Chondrocyte (in vitro differentiated cells): Measurements from ENCODE around the gene GRN. TPM values are rescaled to one million over a fixed set of nuclear protein-coding genes. Genes with fewer than 3 reads are reported as not detected.

Source experiments
- DNase-seq: peaks from one replicate; pipeline ENCODE4 v3.0.0; 2021; ENCODE audit warnings: mixed read lengths, low spot score
- H3K27ac Mint-ChIP-seq: one replicate; pipeline ENCODE4 v1.8.0; 2021; ENCODE audit warnings: mild to moderate bottlenecking, moderate library complexity, mixed read lengths; ENCODE audit not compliant: unreplicated experiment
- H3K27me3 Mint-ChIP-seq: 2 replicates; pipeline ENCODE4 v1.8.0; 2021; ENCODE audit warnings: low read depth, mixed read lengths
- H3K36me3 Mint-ChIP-seq: 2 replicates; pipeline ENCODE4 v1.8.0; 2021; ENCODE audit warnings: low read depth, mixed read lengths
- H3K4me1 Mint-ChIP-seq: 2 replicates; pipeline ENCODE4 v1.8.0; 2021; ENCODE audit warnings: low read depth, mild to moderate bottlenecking, mixed read lengths
- H3K4me3 Mint-ChIP-seq: one replicate; pipeline ENCODE4 v1.8.0; 2021; ENCODE audit warnings: mild to moderate bottlenecking, moderate library complexity, mixed read lengths; ENCODE audit not compliant: unreplicated experiment
- H3K9me3 Mint-ChIP-seq: 2 replicates; pipeline ENCODE4 v1.8.0; 2021; ENCODE audit warnings: low read depth, mixed read lengths
- CTCF ChIP-seq: fragments of 200-600 bp; sonication (generic); IDR thresholded peaks from 2 replicates; pipeline ENCODE4 v1.5.0; 2021; ENCODE audit warnings: antibody characterized with exemption, mild to moderate bottlenecking, moderate library complexity
- total RNA-seq: library from RNA; stranded (reverse); gene quantifications from 3 replicates; pipeline ENCODE4 v1.2.1, GENCODE V29; 2021

Gene GRN
- total RNA-seq, 1 donor from 2014 or later, result 342 TPM

GRCh38 chr17:44383363-44383762 is 38.3 kb downstream of the GRN start:
- Mint-ChIP-seq H3K36me3 (no peaks in the 10 kb centered on the region), H3K27me3 (peaks cover 2% of the 10 kb centered on the region), H3K9me3 (no peaks in the 10 kb centered on the region), H3K4me1 (peaks cover 10% of the 10 kb centered on the region), H3K4me3 (no peak overlapping the region), H3K27ac (no peak overlapping the region)
- peak; percentile 85 for DNase-seq
- no peak for TF ChIP-seq CTCF

- Mint-ChIP-seq H3K9me3 (no peaks in the 10 kb centered on the region), H3K36me3 (no peaks in the 10 kb centered on the region), H3K4me3 (no peak overlapping the region), H3K27me3 (no peaks in the 10 kb centered on the region), H3K27ac (no peak overlapping the region), H3K4me1 (peaks cover 10% of the 10 kb centered on the region)
- no peak for TF ChIP-seq CTCF
- DNase-seq, result peak; percentile 48
Observed at GRCh38 chr17:44383861-44384260, 38.8 kb downstream of the GRN start.

- Mint-ChIP-seq H3K27ac (no peak overlapping the region), H3K4me1 (peaks cover 10% of the 10 kb centered on the region), H3K9me3 (no peaks in the 10 kb centered on the region), H3K36me3 (peaks cover under 1% of the 10 kb centered on the region), H3K27me3 (no peaks in the 10 kb centered on the region), H3K4me3 (peak overlapping the region; percentile 74)
- no peak for TF ChIP-seq CTCF
- DNase-seq, result peak; percentile 47
Observed at GRCh38 chr17:44384281-44384822, 39.2 kb downstream of the GRN start.

- Mint-ChIP-seq H3K9me3 (no peaks in the 10 kb centered on the region), H3K4me3 (peak overlapping the region; percentile 74), H3K27me3 (no peaks in the 10 kb centered on the region), H3K4me1 (peaks cover 10% of the 10 kb centered on the region), H3K36me3 (peaks cover 1% of the 10 kb centered on the region), H3K27ac (no peak overlapping the region)
- peak; percentile 80 for DNase-seq
- no peak for TF ChIP-seq CTCF
Observed at GRCh38 chr17:44384823-44385286, 39.8 kb downstream of the GRN start.

- peaks cover 1% of the 10 kb centered on the region for H3K36me3 Mint-ChIP-seq
- peak overlapping the region; percentile 74 for H3K4me3 Mint-ChIP-seq
- H3K27me3 Mint-ChIP-seq, result no peaks in the 10 kb centered on the region
- no peaks in the 10 kb centered on the region for H3K9me3 Mint-ChIP-seq
- TF ChIP-seq CTCF, result peak; percentile 72
- DNase-seq, result peak; percentile 86
- no peak overlapping the region for H3K27ac Mint-ChIP-seq
- H3K4me1 Mint-ChIP-seq, result peaks cover 10% of the 10 kb centered on the region
Observed at GRCh38 chr17:44385287-44386181, 40.4 kb downstream of the GRN start.
